Measurements from ENCODE around the gene FCER1G.

Gene FCER1G

DNA sequence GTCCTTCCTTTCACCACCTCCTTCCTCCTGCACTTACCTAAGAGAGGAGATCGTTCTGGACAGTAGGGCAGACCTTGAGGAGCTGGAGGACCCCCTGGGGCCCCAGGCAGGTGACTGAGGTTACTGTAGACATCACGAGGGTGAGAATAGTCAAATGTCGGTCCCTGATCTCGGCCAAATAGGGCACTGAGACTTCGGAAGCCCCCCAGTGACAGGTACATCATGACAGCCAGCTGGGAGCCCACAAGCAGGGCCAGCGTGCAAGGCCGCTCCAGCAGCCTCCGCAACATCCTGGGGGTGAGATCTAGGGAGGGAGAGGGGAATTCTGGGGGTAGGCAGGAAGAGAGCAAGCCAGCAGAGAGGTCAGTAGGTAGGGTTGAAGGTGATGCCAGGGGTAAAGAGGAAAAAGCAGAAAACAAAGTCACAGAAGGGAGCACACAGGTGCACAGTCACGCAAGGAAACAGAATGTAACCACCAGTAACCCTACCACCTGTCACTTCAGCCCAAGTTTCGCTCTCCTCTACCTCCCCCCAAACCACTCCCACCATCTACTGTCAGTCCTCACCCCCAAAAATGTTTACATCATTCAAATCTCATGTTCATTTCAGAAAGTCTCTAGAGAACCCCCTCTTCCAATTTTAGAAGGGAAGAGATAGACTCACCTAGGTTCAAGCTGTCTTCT is 39.2 kb upstream of the FCER1G start:
- no peaks in the 10 kb centered on the region for H3K27me3 ChIP-seq (replicated peaks; ENCODE audit: control insufficient read depth, insufficient read depth, low read length)
- DNase-seq (ENCODE audit: extremely low read depth, insufficient read length) = no peak
- peak overlapping the region; percentile 77 for H3K4me3 ChIP-seq (replicated peaks; ENCODE audit: low read depth, low read length)
- TF ChIP-seq, protein P1, sequence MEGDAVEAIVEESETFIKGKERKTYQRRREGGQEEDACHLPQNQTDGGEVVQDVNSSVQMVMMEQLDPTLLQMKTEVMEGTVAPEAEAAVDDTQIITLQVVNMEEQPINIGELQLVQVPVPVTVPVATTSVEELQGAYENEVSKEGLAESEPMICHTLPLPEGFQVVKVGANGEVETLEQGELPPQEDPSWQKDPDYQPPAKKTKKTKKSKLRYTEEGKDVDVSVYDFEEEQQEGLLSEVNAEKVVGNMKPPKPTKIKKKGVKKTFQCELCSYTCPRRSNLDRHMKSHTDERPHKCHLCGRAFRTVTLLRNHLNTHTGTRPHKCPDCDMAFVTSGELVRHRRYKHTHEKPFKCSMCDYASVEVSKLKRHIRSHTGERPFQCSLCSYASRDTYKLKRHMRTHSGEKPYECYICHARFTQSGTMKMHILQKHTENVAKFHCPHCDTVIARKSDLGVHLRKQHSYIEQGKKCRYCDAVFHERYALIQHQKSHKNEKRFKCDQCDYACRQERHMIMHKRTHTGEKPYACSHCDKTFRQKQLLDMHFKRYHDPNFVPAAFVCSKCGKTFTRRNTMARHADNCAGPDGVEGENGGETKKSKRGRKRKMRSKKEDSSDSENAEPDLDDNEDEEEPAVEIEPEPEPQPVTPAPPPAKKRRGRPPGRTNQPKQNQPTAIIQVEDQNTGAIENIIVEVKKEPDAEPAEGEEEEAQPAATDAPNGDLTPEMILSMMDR (IDR thresholded peaks at IDR 0.05; ENCODE audit: insufficient read depth, low read length, poor library complexity, severe bottlenecking) = no peak
- H3K36me3 ChIP-seq (ENCODE audit: control insufficient read depth, insufficient read depth, low read length) = peaks cover 27% of the 10 kb centered on the region

GRCh38 chr1:161176468-161177111 is 38.5 kb upstream of the FCER1G start:
- H3K36me3 ChIP-seq (ENCODE audit: control insufficient read depth, insufficient read depth, low read length) = peaks cover 21% of the 10 kb centered on the region
- no peak for DNase-seq (ENCODE audit: extremely low read depth, insufficient read length)
- TF ChIP-seq, protein P1 (IDR thresholded peaks at IDR 0.05; ENCODE audit: insufficient read depth, low read length, poor library complexity, severe bottlenecking) = no peak
- no peaks in the 10 kb centered on the region for H3K27me3 ChIP-seq (replicated peaks; ENCODE audit: control insufficient read depth, insufficient read depth, low read length)
- H3K4me3 ChIP-seq (replicated peaks; ENCODE audit: low read depth, low read length) = peak overlapping the region; percentile 77

GRCh38 chr1:161177112-161177935 is 37.8 kb upstream of the FCER1G start, which contains the start of gene B4GALT3:
Gene B4GALT3, minus strand, starts transcription at chr1:161177507. Its CDS starts 1,447 bp downstream, at chr1:161176060.
- peak within 1 kb of the TSS; percentile 77 for H3K4me3 ChIP-seq (replicated peaks; ENCODE audit: low read depth, low read length)
- TF ChIP-seq, protein P1 (IDR thresholded peaks at IDR 0.05; ENCODE audit: insufficient read depth, low read length, poor library complexity, severe bottlenecking) = no peak
- DNase-seq (ENCODE audit: extremely low read depth, insufficient read length) = peak; percentile 90
- H3K27me3 ChIP-seq (replicated peaks; ENCODE audit: control insufficient read depth, insufficient read depth, low read length) = no peaks in the 10 kb centered on the region
- peaks cover 18% of the 10 kb centered on the region for H3K36me3 ChIP-seq (ENCODE audit: control insufficient read depth, insufficient read depth, low read length)

DNA sequence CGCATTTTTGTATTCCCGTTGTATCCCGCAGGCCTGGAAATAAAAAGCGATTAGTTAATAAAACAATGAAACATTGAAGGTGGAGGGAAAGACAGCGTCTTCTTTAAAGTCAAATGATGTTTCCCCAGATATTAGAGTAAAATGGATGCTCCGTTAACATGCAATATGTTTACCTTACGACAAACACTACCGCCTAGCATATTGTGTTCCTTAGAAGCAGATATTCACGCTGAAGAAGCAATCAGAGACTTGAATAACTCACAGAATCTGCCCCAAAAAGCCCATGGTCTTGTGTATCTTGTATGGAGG is 37.2 kb upstream of the FCER1G start:
- no peak for DNase-seq (ENCODE audit: extremely low read depth, insufficient read length)
- Histone ChIP-seq H3K36me3 (ENCODE audit: control insufficient read depth, insufficient read depth, low read length) (peaks cover 15% of the 10 kb centered on the region), H3K4me3 (replicated peaks; ENCODE audit: low read depth, low read length) (no peak overlapping the region), H3K27me3 (replicated peaks; ENCODE audit: control insufficient read depth, insufficient read depth, low read length) (no peaks in the 10 kb centered on the region)
- TF ChIP-seq, protein P1 (IDR thresholded peaks at IDR 0.05; ENCODE audit: insufficient read depth, low read length, poor library complexity, severe bottlenecking) = no peak

DNA sequence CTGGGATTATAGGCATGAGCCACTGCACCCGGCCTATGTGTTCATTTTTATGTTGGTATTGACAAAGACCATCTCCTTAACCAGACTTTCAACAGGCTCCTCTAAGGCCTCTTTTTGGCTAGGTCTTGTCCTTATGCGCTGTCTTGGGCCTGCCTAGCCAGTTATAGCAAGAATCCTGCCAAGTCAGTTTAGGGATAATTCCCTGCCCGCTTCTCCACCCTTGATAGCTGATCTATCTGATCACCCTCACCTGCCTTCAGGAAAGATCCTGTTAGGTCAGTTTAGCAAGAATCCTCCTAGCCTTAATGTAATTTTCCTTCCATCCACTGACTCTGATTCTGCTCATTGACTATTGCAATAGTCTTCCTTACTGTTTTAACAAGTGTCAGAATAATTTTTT is 35.4 kb upstream of the FCER1G start:
- no peak for DNase-seq (ENCODE audit: extremely low read depth, insufficient read length)
- H3K36me3 ChIP-seq (ENCODE audit: control insufficient read depth, insufficient read depth, low read length) = peaks cover 4% of the 10 kb centered on the region; the same call in 1 of the 2 replicates
- no peaks in the 10 kb centered on the region for H3K27me3 ChIP-seq (replicated peaks; ENCODE audit: control insufficient read depth, insufficient read depth, low read length)
- H3K4me3 ChIP-seq (replicated peaks; ENCODE audit: low read depth, low read length) = no peak overlapping the region
- TF ChIP-seq, protein P1 (IDR thresholded peaks at IDR 0.05; ENCODE audit: insufficient read depth, low read length, poor library complexity, severe bottlenecking) = no peak

Measured in GM06990 (cell line).